Right ventricle myocardium superior (tissue), 1 donor: Measurements from ENCODE around the gene DNAJC3. TPM values are rescaled to one million over a fixed set of nuclear protein-coding genes. Genes with fewer than 3 reads are reported as not detected.
A peak's percentile ranks its signal among the peaks of the same experiment; 100 is the strongest.
"Not testable (repeated sequence)": the region's sequence is repeated elsewhere in the genome, so short reads cannot be mapped to it uniquely, and the experiment has no call there.

ENCODE experiments used
- ATAC-seq: fragments of 200-7000 bp; cut with Tn5 transposase; one replicate; pipeline ENCODE4 v1.9.1; 2020; ENCODE audit warnings: mild to moderate bottlenecking; ENCODE audit not compliant: poor library complexity
- DNase-seq: peaks from one replicate; pipeline ENCODE4 v3.0.0-alpha.2; 2020
- intact Hi-C: fragments of 100-400 bp; cut with DNase I; formaldehyde crosslinking; loops from one replicate; pipeline ENCODE4 v1.11.2; 2022
- total RNA-seq: library from RNA; stranded (reverse); fragmentation: NEBNext Ultra II Directional; extraction: Animal tissue kit (Norgen Biotek cat#: 25700); gene quantifications from one replicate; pipeline ENCODE4 v1.2.1, GENCODE V29; 2021
- donor health status: DM: no; HTN: yes; CAD: no; lungs with severe emphysema.

The DNAJC3 gene
- total RNA-seq, 1 donor from 2014 or later: 26.2 TPM

DNA sequence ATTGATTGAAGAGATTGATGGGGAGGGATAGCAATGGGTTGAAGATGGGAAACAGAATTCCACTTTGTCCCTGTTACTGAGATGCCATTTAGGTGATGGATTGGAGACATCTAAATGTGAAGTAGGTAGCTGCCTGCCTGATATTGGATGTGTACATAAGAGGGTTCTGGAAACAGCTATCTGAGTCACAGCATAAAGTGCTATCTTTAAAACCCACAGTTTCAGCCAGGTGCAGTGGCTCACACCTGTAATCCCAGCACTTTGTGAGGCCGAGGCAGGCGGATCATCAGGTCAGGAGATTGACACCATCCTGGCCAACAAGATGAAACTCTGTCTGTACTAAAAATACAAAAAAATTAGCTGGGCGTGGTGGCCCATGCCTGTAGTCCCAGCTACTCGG, 72.6 kb downstream of the DNAJC3 start:
- intact Hi-C loops: no loop called here
- ATAC-seq: no peak
- no peak for DNase-seq

DNA sequence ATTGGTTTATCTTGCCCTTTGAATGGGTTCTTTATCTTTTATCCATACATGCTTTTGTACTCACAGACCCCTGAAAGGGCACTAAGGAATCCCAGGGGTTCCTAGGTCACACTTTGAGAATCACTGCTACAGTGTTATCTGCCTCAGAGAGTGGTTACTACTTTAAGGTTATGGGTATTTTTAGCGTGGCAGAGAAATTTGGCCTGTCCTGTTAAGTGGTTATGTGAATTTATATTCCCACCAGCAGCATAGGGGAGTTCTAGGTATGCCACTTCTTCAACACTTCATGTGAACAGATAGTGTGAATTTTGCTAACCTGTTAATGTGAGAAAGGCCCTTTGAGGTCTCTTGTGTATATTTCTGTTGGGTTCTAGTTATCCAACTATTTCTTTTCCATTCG, 75.7 kb downstream of the DNAJC3 start:
- peak; percentile 55 for ATAC-seq
- DNase-seq: no peak
- intact Hi-C loops: no loop called here

DNA sequence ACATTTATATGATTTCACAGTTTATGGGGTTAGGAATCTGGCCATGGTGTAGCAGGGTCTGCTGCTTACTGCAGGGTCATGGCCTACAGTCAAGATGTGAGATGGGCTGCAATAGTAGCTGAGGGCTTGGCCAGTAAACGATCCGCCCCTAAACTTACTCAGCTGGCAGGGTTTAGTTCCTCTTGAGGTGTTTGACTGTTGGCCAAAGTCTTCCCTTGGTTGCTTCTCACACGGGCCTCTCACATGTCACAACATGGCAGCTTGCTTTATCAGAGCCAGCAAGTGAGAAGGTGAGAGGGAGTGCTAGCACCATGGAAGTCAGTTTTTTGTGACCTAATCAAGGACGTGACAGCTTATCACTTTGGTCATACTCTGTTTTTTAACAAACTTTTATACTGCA, 77.1 kb downstream of the DNAJC3 start:
- no peak for DNase-seq
- peak; percentile 34 for ATAC-seq
- intact Hi-C loops: no loop called here

DNA sequence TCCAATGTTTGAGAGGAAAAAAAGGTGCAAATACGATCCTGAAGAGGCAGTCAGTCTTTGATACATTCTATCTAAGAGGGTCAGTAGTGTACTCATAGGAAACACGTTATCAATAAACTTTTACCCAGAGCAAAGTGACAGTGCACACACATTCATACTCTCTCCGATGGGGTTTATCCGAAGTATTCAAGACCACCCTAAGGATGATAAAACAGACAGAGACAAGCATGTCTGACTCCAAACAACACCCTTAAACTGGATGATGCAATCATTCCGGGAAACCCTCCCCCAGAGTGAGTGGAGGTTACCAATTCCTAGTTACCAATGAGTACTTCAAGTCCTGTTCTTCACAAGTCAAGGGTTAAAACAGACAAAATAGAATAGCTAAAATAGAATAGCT, 79.1 kb downstream of the DNAJC3 start:
- intact Hi-C loops: no loop called here
- ATAC-seq (no peak), DNase-seq (no peak)

DNA sequence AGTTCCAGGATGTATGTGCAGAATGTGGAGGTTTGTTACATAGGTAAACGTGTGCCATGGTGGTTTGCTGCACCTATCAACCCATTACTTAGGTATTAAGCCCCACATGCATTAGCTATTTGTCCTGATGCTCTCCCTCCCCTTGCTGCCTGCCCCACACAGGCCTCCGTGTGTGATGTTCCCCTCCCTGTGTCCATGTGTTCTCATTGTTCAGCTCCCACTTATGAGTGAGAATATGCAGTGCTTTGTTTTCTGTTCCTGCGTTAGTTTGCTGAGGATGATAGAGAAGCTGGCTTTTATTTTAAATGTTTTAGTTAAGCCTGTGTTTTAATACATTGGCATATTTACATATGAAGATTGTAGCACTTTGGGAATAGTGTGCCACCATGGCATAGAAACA, 85.7 kb downstream of the DNAJC3 start:
- intact Hi-C loops, ATAC-seq, DNase-seq: not testable (repeated sequence)

DNA sequence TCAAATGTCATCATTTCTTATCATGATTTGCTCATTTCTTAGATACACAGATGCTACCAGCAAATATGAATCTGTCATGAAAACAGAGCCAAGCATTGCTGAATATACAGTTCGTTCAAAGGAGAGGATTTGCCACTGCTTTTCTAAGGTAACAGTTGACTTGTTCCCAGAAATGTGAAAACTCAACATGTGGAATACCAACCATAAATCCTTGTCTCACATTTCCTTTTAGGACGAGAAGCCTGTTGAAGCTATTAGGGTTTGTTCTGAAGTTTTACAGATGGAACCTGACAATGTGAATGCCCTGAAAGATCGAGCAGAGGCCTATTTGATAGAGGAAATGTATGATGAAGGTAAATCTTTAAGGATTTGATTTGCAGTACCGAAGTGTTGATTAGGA, 86.7 kb downstream of the DNAJC3 start:
- DNase-seq (no peak), ATAC-seq (no peak)
- intact Hi-C loops: no loop called here

DNA sequence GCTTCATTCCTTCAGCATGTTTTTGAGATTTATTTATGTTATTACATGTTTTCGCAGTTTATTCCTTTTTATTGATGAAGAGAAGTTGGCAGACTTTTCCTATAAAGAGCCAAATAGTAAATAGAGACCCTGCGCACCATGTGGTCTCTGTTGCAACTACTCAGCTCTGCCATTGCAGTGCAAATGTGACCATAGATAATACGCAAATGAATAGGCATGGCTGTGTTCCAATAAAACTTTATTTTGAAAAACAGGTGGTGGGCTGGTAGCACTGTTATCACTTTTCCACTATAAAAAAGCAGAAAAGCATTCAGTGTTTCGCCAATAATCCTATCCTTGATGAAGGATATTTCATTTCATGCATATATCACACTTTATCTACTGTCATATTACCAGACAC, 95.0 kb downstream of the DNAJC3 start:
- no peak for DNase-seq
- intact Hi-C loops: no loop called here
- no peak for ATAC-seq

DNA sequence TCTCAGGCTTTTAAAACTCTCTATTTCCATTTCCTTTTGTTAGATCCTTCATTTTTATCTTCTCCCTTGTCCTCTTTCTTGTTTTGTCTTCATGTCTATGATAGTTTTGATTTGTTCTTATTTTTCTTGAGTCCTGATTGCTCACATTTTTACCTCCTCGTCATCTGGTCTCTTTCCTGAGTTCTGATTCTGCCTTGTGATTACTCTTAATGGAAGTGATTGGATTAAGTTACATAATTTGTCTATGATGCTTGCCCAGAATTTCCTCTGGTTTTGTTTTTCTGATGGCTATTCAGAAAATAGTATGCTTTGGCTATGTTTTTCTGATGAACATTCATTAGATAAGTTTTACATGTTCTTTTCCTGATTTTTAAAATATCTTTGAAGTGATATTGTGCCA, 102.6 kb downstream of the DNAJC3 start:
- intact Hi-C loops: no loop called here
- DNase-seq (no peak), ATAC-seq (no peak)

DNA sequence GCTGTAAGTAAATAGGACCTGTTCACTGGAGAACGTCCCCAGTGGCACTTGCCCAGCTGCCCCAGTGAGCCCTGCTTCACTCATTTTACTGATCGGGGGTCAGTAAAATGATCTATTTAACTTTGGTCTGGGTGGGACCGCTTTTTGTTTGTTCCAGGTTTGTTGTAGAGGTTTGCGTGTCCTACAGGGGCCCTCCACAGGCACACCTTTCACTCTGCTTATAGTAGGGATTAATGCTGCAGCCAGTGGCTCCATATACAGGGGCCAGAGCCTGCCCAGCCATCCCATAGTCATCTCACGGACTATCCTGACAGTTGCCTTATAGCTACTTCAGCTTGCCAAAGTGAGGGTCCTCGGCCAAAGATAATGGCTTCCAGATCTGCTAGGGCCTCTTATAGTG, 104.1 kb downstream of the DNAJC3 start:
- intact Hi-C loops: no loop called here
- no peak for DNase-seq
- ATAC-seq: no peak

DNA sequence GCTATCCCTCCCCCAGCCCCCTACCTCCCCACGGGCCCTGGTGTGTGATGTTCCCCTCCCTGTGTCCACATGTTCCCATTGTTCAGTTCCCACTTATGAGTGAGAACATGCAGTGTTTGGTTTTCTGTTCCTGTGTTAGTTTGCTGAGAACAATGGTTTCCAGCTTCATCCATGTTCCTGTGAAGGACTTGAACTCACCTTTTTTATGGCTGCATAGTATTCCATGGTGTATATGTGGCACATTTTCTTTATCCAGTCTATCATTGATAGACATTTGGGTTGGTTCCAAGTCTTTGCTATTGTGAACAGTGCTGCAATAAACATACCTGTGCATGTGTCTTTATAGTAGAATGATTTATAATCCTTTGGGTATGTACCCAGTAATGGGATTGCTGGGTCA, 105.0 kb downstream of the DNAJC3 start:
- intact Hi-C loops, DNase-seq, ATAC-seq: not testable (repeated sequence)

DNA sequence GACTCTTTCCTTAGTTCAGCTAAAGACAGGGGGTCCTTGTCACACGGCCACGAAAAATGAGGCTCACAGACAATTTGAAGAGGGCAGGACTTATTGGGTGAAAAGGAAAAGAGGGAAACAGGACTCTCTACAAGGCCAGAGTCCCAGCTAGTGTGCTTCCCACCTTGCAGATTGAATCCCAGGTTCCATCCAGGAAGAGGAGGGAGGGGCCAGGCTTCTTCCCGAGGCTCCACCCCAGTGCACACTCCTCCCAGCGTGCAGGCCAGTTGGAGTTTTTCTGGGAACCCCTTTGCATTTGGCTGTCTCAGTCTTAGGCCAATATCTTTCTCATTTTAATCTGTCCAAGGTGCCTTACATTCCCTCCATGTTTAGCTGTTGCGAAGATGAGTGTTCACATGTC, 106.8 kb downstream of the DNAJC3 start:
- ATAC-seq: no peak
- DNase-seq: no peak
- intact Hi-C loops: no loop called here

DNA sequence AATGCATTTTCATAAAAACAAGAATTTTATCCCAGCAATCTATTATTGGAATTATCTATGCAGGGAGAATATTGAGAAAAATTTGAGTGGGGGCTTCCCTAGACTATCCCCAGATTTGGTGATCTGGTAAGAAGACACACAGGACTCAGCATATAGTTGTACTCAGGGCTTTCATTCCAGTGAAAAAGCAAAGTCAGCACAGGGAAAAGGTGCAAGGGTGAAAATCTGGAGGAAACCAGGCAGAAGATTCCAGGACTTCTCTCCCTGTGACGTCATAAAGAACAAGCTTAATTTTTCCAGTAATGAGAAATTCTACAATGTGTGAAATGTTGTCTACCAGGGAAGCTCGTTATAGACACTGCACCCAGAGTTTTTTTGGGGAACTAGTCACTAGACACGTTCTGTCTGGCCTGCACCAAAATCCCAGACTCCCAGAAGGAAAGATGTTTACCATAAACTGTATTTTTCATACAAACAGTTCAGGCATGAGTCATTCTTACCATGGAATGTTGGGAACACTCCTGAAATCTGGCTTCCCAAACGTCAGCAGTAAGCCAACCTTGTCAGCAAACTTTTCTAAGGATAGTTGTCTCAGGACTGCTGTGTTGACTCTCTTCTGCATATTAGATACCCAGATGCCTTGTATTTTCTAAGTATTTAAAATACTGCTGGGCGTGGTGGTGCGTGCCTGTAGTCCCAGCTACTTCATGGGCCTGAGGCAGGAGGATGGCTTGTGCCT, 107.4 kb downstream of the DNAJC3 start:
- intact Hi-C loops: no loop called here
- no peak for ATAC-seq
- no peak for DNase-seq

DNA sequence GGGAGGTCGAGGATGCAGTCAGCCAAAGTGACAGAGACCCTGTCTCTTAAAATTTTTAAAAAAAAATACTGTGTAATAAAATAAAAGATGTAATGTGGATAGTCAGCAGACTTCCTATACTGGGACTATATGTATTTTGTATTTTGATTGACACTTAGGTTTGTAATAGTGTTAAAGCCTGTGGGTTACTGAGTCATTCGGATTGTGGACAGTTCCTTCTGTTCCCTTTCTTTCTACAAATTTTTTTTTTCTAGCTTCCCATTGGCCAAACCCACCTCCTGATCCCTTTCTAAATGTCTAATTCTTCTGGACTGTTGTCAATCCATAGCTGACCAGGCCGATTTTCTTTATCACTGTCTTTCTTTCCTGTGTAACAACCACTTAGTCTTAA, 108.0 kb downstream of the DNAJC3 start:
- ATAC-seq: no peak
- intact Hi-C loops: no loop called here
- no peak for DNase-seq

DNA sequence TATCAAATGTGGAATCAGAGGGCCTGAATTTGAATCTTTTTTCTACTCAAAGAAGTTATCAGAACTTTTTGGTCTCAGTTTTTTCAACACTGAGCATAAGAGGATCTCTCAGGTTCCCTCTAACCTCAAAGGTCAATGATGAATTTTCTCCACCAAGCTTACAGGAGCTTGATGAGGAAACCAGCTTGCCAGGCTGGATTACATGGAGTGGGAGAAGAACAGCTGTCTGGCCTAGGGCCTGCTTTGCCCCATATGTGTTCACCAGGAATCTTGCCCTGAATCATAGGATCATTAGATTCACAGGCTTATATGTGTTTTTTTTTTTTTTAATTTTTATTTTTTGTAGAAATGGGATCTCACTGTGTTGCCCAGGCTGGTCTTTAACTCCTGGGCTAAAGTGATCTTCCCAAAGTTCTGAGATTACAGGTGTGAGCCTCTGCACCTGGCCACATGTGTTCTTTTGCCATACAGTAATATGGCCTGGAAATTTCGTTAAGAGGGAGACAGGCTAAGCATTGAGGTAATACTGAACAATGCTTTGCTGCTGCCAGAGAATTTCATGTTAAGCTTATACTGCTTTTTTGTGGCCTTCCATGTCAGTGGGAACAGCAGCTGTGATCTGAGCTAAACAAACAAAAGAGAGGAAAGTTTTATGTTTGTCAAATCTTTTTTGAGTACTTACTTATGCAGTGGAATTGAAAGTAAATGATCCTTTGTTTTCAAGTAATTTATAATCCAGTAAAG, 110.6 kb downstream of the DNAJC3 start:
- DNase-seq: no peak
- ATAC-seq: no peak
- intact Hi-C loops: no loop called here

DNA sequence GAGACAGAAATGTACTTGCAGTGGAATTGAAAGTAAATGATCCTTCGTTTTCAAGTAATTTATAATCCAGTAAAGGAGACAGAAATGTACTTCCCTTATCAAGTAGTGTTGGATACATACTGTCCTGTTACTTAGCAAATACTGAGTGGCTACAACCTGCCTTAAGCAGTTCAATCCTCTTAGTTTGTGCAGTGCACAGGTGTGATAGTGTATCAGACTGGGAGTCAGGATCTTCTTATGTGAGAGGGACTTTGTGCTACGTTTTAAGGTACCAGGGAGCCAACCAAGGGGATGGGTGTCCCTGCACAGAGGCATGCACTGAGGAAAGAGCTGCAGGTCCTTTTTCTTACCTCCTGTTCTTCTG, 111.1 kb downstream of the DNAJC3 start:
- no peak for DNase-seq
- intact Hi-C loops: no loop called here
- no peak for ATAC-seq

DNA sequence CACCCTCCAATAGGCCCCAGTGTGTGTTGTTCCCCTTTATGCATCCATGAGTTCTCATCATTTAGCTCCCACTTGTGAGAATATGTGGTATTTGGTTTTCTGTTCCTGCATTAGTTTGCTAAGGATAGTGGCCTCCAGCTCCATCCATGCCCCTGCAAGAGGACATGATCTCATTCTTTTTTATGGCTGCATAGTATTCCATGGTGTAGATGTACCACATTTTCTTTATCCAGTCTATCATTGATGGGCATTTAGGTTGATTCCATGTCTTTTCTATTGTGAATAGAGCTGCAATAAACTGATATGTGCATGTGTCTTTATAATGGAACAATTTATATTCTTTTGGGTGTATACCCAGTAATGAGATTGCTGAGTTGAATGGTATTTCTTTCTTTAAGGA, 112.4 kb downstream of the DNAJC3 start:
- ATAC-seq, DNase-seq, intact Hi-C loops: not testable (repeated sequence)

DNA sequence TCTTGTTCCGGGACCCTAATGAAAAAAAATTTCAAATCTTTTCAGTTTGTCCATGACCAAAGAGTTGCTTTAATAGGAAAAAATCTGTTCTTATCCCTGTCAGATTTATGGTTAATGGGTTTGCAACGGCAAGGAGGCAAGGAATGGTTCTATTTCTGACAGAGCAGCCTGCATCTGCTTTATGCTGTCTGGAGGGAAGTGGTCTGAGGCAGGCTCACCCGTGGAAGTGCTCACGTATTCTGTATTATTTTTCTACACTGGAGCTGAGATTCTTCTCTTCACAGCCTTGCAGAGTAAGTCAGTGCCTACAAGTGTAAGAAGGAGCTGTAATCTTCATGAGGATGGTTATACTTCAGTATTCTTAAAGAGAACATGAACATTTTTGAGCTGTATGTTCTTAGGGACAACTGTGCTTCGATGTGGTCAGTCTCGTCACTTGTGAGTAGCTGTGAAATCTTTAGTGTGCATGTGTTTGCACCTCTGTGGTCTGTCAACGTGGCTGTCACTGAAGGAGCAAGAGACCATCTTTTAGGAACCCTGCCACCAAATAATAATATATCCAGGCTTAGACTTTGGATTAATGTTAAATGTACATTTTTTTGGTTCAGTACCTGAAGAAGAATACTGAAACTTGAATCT, 114.3 kb downstream of the DNAJC3 start:
- DNase-seq (no peak), ATAC-seq (no peak)
- intact Hi-C loops: no loop called here

DNA sequence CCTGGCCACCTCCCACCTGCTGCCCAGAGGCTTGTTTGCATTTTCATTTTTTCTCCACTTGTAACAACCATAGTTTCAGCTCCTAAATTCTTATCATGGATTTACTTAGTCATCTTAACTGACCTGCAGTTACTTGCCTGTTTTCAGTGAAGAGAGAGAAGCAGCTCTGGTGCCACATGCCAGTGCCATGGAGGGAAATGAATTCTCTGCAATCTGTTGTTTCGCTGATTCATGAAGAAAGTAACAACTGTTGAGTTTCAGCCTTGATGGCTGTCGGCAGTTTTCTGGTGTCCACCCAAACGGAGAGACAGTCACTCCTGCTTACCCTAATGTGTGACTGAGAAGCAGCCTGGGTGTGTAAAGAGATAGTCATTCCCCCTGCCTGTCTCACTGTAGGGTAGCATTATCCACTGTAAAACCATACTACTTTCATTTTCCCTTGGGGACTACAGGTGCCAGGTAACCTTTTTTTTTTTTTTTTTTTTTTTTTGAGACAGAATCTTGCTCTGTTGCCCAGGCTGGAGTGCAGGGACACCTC, 116.1 kb downstream of the DNAJC3 start:
- DNase-seq (no peak), ATAC-seq (no peak)
- intact Hi-C loops: no loop called here

DNA sequence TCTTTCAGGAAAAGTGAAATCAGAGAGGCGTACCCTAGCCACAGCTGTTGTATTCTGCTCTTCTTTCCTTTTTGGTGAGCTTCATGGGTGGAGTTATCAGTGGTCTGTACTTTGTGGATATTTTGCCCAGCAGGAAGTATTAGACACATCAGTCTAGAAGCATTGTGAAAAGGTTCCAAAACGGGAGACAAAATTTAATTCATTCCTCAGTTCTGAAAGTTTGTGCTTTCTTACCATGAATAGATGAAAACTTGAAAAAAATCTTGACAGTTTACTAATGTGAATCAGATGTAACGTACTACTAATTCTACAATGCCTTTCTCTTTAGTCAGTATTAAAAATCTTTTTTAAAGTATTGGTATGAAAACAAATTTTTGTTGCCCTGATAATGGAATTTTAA, 116.8 kb downstream of the DNAJC3 start:
- intact Hi-C loops: no loop called here
- DNase-seq (no peak), ATAC-seq (no peak)

DNA sequence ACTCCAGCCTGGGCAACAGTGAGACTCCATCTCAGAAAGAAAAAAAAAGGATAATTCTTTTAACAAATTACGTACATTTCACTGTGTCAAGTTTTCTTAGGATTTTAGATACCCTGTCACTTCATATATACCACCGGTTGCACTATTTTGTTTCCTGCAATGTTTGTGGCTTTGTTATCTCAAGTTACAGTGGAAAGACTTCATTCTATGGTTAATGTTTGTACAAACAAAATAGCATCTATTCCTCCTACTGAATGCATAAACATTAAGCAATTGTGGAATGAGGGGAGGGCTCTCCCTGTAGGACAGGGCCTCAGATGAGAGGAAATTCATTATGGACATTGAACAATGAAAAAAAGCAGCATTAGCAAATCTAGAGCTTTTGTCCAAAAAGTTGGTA, 120.1 kb downstream of the DNAJC3 start:
- ATAC-seq: no peak
- intact Hi-C loops: no loop called here
- DNase-seq: no peak
